Mesothelial cell of epicardium (in vitro differentiated cells): ENCODE data around the gene KCNQ2. TPM values are rescaled to one million over a fixed set of nuclear protein-coding genes. Genes with fewer than 3 reads are reported as not detected.

ENCODE experiments used
- DNase-seq, 2 experiments: peaks; one replicate each; pipeline ENCODE4 v3.0.0; 2021; ENCODE audit warnings: low spot score in 2 of 2; ENCODE audit not compliant: unreplicated experiment in 2 of 2
- H3K27ac Mint-ChIP-seq: 2 replicates; pipeline ENCODE4 v1.8.0; 2021; ENCODE audit warnings: mixed read lengths
- H3K27me3 Mint-ChIP-seq: 2 replicates; pipeline ENCODE4 v1.8.0; 2021; ENCODE audit warnings: low read depth, mixed read lengths
- H3K36me3 Mint-ChIP-seq: 2 replicates; pipeline ENCODE4 v1.8.0; 2021; ENCODE audit warnings: mixed read lengths
- H3K4me1 Mint-ChIP-seq: 2 replicates; pipeline ENCODE4 v1.8.0; 2021; ENCODE audit warnings: mixed read lengths
- H3K4me3 Mint-ChIP-seq: 2 replicates; pipeline ENCODE4 v1.8.0; 2021; ENCODE audit warnings: mild to moderate bottlenecking, moderate library complexity, mixed read lengths
- H3K9me3 Mint-ChIP-seq: 2 replicates; pipeline ENCODE4 v1.8.0; 2021; ENCODE audit warnings: mixed read lengths
- CTCF ChIP-seq: fragments of 200-600 bp; sonication (generic); IDR thresholded peaks from one replicate; pipeline ENCODE4 v1.5.0; 2021; ENCODE audit warnings: antibody characterized with exemption; ENCODE audit not compliant: unreplicated experiment
- total RNA-seq: library from RNA; stranded (reverse); gene quantifications from 3 replicates; pipeline ENCODE4 v1.2.1, GENCODE V29; 2021

Gene KCNQ2
- total RNA-seq, 1 donor from 2014 or later: 11.8 TPM

- Mint-ChIP-seq H3K36me3 (no peaks in the 10 kb centered on the region), H3K4me3 (no peak overlapping the region), H3K9me3 (peaks cover 5% of the 10 kb centered on the region), H3K27me3 (peaks cover 15% of the 10 kb centered on the region), H3K27ac (no peak overlapping the region), H3K4me1 (peaks cover 12% of the 10 kb centered on the region)
- no peak for DNase-seq
- TF ChIP-seq CTCF: no peak
These were observed 27.9 kb downstream of the KCNQ2 start for GRCh38 chr20:63444548-63444947.

GRCh38 chr20:63443606-63444395 is 28.7 kb downstream of the KCNQ2 start:
- Mint-ChIP-seq H3K4me3 (no peak overlapping the region), H3K9me3 (peaks cover 5% of the 10 kb centered on the region), H3K4me1 (peaks cover 12% of the 10 kb centered on the region), H3K27me3 (peaks cover 15% of the 10 kb centered on the region), H3K36me3 (no peaks in the 10 kb centered on the region), H3K27ac (no peak overlapping the region)
- no peak for TF ChIP-seq CTCF
- DNase-seq: no peak

- peak; percentile 18 for TF ChIP-seq CTCF
- Mint-ChIP-seq H3K36me3 (no peaks in the 10 kb centered on the region), H3K9me3 (peaks cover 5% of the 10 kb centered on the region), H3K27ac (no peak overlapping the region), H3K4me3 (no peak overlapping the region), H3K27me3 (peaks cover 2% of the 10 kb centered on the region), H3K4me1 (peaks cover 6% of the 10 kb centered on the region)
- DNase-seq: no peak
These were observed 30.4 kb downstream of the KCNQ2 start for GRCh38 chr20:63442100-63442493.

- Mint-ChIP-seq H3K9me3 (peaks cover 5% of the 10 kb centered on the region), H3K4me1 (peaks cover 4% of the 10 kb centered on the region), H3K36me3 (no peaks in the 10 kb centered on the region), H3K27ac (no peak overlapping the region), H3K4me3 (no peak overlapping the region), H3K27me3 (peaks cover 1% of the 10 kb centered on the region)
- TF ChIP-seq CTCF: no peak
- no peak for DNase-seq
These were observed 31.0 kb downstream of the KCNQ2 start for GRCh38 chr20:63441136-63442099.

- Mint-ChIP-seq H3K27ac (no peak overlapping the region), H3K4me1 (peaks cover 4% of the 10 kb centered on the region), H3K9me3 (peaks cover 5% of the 10 kb centered on the region), H3K36me3 (no peaks in the 10 kb centered on the region), H3K4me3 (no peak overlapping the region), H3K27me3 (peaks cover 1% of the 10 kb centered on the region)
- TF ChIP-seq CTCF: no peak
- no peak for DNase-seq
These were observed 32.0 kb downstream of the KCNQ2 start for GRCh38 chr20:63440366-63440955.
